Liver (tissue), 9 donors: ENCODE results near the gene COL4A1. TPM values are rescaled to one million over a fixed set of nuclear protein-coding genes. Genes with fewer than 3 reads are reported as not detected.

Source experiments
- DNase-seq: peaks from one replicate; pipeline ENCODE4 v3.0.0-alpha.2; 2017; ENCODE audit warnings: low spot score
- H3K27ac ChIP-seq, 2 donors: one replicate each; pipeline ENCODE4 v1.7.0; 2013; ENCODE audit warnings: inconsistent platforms in 2 of 2, low read length in 2 of 2, control low read depth in 1 of 2, low read depth in 1 of 2, mild to moderate bottlenecking in 1 of 2
- H3K27me3 ChIP-seq, 4 donors: one replicate each; pipeline versions ENCODE4 v1.6.1 to v1.7.0; 2013; ENCODE audit warnings: low read length in 3 of 4, inconsistent platforms in 1 of 4, mild to moderate bottlenecking in 1 of 4, moderate library complexity in 1 of 4; ENCODE audit not compliant: control insufficient read depth in 4 of 4, insufficient read depth in 4 of 4
- H3K36me3 ChIP-seq, 4 donors: one replicate each; pipeline versions ENCODE4 v1.6.1 to v1.7.0; 2013; ENCODE audit warnings: low read length in 3 of 4, mild to moderate bottlenecking in 3 of 4, low read depth in 1 of 4, moderate library complexity in 1 of 4; ENCODE audit not compliant: control insufficient read depth in 4 of 4, insufficient read depth in 3 of 4
- H3K4me1 ChIP-seq, 4 donors: one replicate each; pipeline versions ENCODE4 v1.6.1 to v1.7.0; 2013; ENCODE audit warnings: low read length in 3 of 4, mild to moderate bottlenecking in 3 of 4, moderate library complexity in 1 of 4; ENCODE audit not compliant: control insufficient read depth in 4 of 4, insufficient read depth in 4 of 4
- H3K4me3 ChIP-seq, 3 donors: one replicate each; pipeline versions ENCODE4 v1.6.1 to v1.7.0; 2013; ENCODE audit warnings: low read length in 3 of 3, control low read depth in 1 of 3, low read depth in 1 of 3, mild to moderate bottlenecking in 1 of 3
- H3K9ac ChIP-seq, 2 donors: one replicate each; pipeline ENCODE4 v1.7.0; 2013; ENCODE audit warnings: low read length in 2 of 2, mild to moderate bottlenecking in 2 of 2, moderate library complexity in 2 of 2, control low read depth in 1 of 2, low read depth in 1 of 2
- H3K9me3 ChIP-seq, 4 donors: one replicate each; pipeline versions ENCODE4 v1.6.1 to v1.7.0; 2013; ENCODE audit warnings: low read length in 3 of 4; ENCODE audit not compliant: control insufficient read depth in 4 of 4
- ATF3 ChIP-seq: IDR thresholded peaks from 2 replicates; pipeline ENCODE4 v1.6.1; 2016; ENCODE audit warnings: antibody characterized with exemption
- EGR1 ChIP-seq, 2 donors: IDR thresholded peaks; 2 replicates each; pipeline ENCODE4 v1.6.1; 2016 to 2018; ENCODE audit warnings: antibody characterized with exemption in 2 of 2, low read depth in 2 of 2
- GABPA ChIP-seq, 2 donors: IDR thresholded peaks in 1 of 2; conservative IDR thresholded peaks in 1 of 2; 2 replicates each; pipeline ENCODE4 v1.6.1; 2016; ENCODE audit warnings: antibody characterized with exemption in 2 of 2, mild to moderate bottlenecking in 1 of 2, moderate library complexity in 1 of 2
- HNF4G ChIP-seq: IDR thresholded peaks from 2 replicates; pipeline ENCODE4 v1.6.1; 2016; ENCODE audit warnings: antibody characterized with exemption
- JUND ChIP-seq, 2 donors: IDR thresholded peaks; 2 replicates each; pipeline ENCODE4 v1.6.1; 2016; ENCODE audit warnings: antibody characterized with exemption in 2 of 2
- NR2F2 ChIP-seq: IDR thresholded peaks from 2 replicates; pipeline ENCODE4 v1.6.1; 2016; ENCODE audit warnings: antibody characterized with exemption
- RAD21 ChIP-seq, 2 donors: IDR thresholded peaks; 2 replicates each; pipeline ENCODE4 v1.6.1; 2016; ENCODE audit warnings: antibody characterized with exemption in 2 of 2, mild to moderate bottlenecking in 2 of 2
- REST ChIP-seq: IDR thresholded peaks from 2 replicates; pipeline ENCODE4 v1.6.1; 2016; ENCODE audit warnings: antibody characterized with exemption, mild to moderate bottlenecking
- RXRA ChIP-seq, 2 donors: IDR thresholded peaks; 2 replicates each; pipeline ENCODE4 v1.6.1; 2017 to 2018; ENCODE audit warnings: antibody characterized with exemption in 2 of 2, mild to moderate bottlenecking in 1 of 2
- TAF1 ChIP-seq: conservative IDR thresholded peaks from 2 replicates; pipeline ENCODE4 v1.6.1; 2016; ENCODE audit warnings: antibody characterized with exemption, mild to moderate bottlenecking
- YY1 ChIP-seq: IDR thresholded peaks from 2 replicates; pipeline ENCODE4 v1.6.1; 2016; ENCODE audit warnings: antibody characterized with exemption, mild to moderate bottlenecking
- ZBTB33 ChIP-seq: IDR thresholded peaks from 2 replicates; pipeline ENCODE4 v1.6.1; 2016; ENCODE audit warnings: antibody characterized with exemption
- WGBS: extraction: QIAGEN DNeasy Blood & Tissue Kit; methylation state at CpG from one replicate; pipeline ENCODE4 v1.1.7; 2013; 5-methylcytosine and 5-hydroxymethylcytosine counted together
- polyA plus RNA-seq, 2 donors: library from polyadenylated mRNA; stranded (reverse) in 1 of 2; unstranded in 1 of 2; fragments of 200-250 nt in 1 of 2; fragments of >200 nt in 1 of 2; fragmentation: Nextera tagmentation in 1 of 2; extraction: Ambion mirVana in 1 of 2; gene quantifications; one replicate each; pipeline versions ENCODE4 v1.2.1 to v1.2.3, GENCODE V29; 2013 to 2015
- total RNA-seq, 2 donors: library from RNA; depleted of rRNA; stranded (reverse); fragments of >200 nt; gene quantifications; one replicate each; pipeline ENCODE4 v1.2.3, GENCODE V29; 2014
- donor health status: healthy.
- donor health status: healthy.
- donor health status: healthy.
- donor health status: healthy.
- donor health status: healthy.

Gene COL4A1
- total and polyA plus RNA-seq, 4 donors: 5.0 to 68.5 (median 37.9) TPM

- no peak overlapping the region for H3K4me3 ChIP-seq
- DNase-seq: no peak
- TF ChIP-seq NR2F2 (peak; percentile 35), GABPA (IDR thresholded peaks at IDR 0.05 in 1 of 2, conservative IDR thresholded peaks at IDR 0.05 in 1 of 2) (no peak)
- H3K27me3 ChIP-seq: no peaks in the 10 kb centered on the region
- WGBS: 79% methylated on average over 7 of the region's 7 CpGs
- H3K9ac ChIP-seq: no peak overlapping the region
- no peaks in the 10 kb centered on the region for H3K36me3 ChIP-seq
- H3K27ac ChIP-seq: no peak overlapping the region
- H3K9me3 ChIP-seq: no peaks in the 10 kb centered on the region
- H3K4me1 ChIP-seq: no peaks in the 10 kb centered on the region
Observed at GRCh38 chr13:110234532-110234931, 72.4 kb downstream of the COL4A1 start.

- Histone ChIP-seq H3K36me3 (no peaks in the 10 kb centered on the region), H3K9me3 (no peaks in the 10 kb centered on the region), H3K9ac (no peak overlapping the region), H3K4me1 (no peaks in the 10 kb centered on the region), H3K4me3 (no peak overlapping the region), H3K27ac (peak overlapping the region; percentile 58 to 69), H3K27me3 (no peaks in the 10 kb centered on the region)
- no peak for TF ChIP-seq TAF1
- TF ChIP-seq ATF3: no peak
- TF ChIP-seq GABPA (IDR thresholded peaks at IDR 0.05 in 1 of 2, conservative IDR thresholded peaks at IDR 0.05 in 1 of 2): no peak
- TF ChIP-seq JUND (IDR thresholded peaks at IDR 0.05): no peak
- no peak for TF ChIP-seq REST
- WGBS: 65% methylated on average over 3 of the region's 3 CpGs
- DNase-seq: no peak
Observed at GRCh38 chr13:110233951-110234280, 73.0 kb downstream of the COL4A1 start.

- DNase-seq: no peak
- Histone ChIP-seq H3K36me3 (no peaks in the 10 kb centered on the region), H3K4me1 (no peaks in the 10 kb centered on the region), H3K4me3 (no peak overlapping the region), H3K9me3 (no peaks in the 10 kb centered on the region), H3K27ac (peak overlapping the region; percentile 58 to 69), H3K27me3 (no peaks in the 10 kb centered on the region), H3K9ac (no peak overlapping the region)
- 67% methylated on average over 20 of the region's 20 CpGs for WGBS
- no peak for TF ChIP-seq ATF3
- TF ChIP-seq GABPA (IDR thresholded peaks at IDR 0.05 in 1 of 2, conservative IDR thresholded peaks at IDR 0.05 in 1 of 2): no peak
- TF ChIP-seq YY1: no peak
- no peak for TF ChIP-seq RXRA (IDR thresholded peaks at IDR 0.05)
- TF ChIP-seq NR2F2: peak; percentile 47
- no peak for TF ChIP-seq ZBTB33
- TF ChIP-seq JUND (IDR thresholded peaks at IDR 0.05): peak; percentile 48 to 54
- TF ChIP-seq REST: no peak
- TF ChIP-seq RAD21 (IDR thresholded peaks at IDR 0.05): peak in 1 of 2 donors; percentile 21
- TF ChIP-seq HNF4G: no peak
- TF ChIP-seq EGR1 (IDR thresholded peaks at IDR 0.05; ENCODE audit: low read depth in 2 of 2): no peak
Observed at GRCh38 chr13:110233181-110233950, 73.6 kb downstream of the COL4A1 start.
